ENCODE measurements around the gene DCAF4L1.

DCAF4L1 gene

GRCh38 chr4:41991916-41992767, 10.6 kb downstream of the DCAF4L1 start:
- no peak for DNase-seq

- DNase-seq: no peak
Measured at GRCh38 chr4:41992967-41993857, 11.7 kb downstream of the DCAF4L1 start.

DNA sequence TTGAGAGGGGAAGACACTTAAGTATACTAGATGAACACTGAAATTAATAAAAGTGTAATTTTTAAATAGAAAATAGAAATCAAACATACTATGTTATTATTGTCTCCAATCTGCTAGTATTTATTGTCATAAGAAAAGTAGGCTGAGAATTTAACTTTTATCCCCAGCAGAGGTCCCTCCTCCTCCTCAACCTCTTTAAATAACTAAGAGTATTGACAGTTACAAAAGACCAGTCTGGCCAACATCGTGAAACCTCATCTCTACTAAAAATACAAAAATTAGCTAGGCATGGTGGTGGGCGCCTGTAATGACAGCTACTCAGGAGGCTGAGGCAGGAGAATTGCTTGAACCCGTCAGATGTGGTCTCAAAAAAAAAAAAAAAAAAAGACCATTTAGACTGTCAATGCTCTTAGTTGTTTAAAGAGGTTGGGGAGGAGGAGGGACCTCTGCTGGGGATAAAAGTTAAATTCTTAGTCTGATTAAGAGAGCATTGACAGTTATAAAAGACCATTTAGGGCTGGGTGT, 13.0 kb downstream of the DCAF4L1 start:
- no peak for DNase-seq

DNA sequence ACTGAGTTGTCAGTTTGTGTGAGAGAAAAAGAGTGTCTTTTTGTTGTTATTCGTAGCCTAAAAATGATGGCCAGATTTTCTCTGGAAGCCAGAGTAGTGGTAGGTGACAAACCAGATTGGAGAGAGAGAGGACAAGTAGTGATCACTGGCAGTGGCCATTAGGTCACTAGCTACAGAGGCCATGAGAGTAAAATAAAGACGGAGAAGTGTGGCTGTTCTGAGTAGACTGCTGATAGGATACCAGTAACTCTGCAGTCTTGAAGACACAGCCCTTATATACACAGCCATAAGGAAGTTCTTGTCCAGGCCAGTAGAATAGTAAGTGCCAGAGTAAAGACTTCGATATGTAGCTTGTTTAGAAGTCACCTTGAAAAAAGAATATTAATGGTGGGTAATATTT, 16.5 kb downstream of the DCAF4L1 start:
- DNase-seq: no peak

DNA sequence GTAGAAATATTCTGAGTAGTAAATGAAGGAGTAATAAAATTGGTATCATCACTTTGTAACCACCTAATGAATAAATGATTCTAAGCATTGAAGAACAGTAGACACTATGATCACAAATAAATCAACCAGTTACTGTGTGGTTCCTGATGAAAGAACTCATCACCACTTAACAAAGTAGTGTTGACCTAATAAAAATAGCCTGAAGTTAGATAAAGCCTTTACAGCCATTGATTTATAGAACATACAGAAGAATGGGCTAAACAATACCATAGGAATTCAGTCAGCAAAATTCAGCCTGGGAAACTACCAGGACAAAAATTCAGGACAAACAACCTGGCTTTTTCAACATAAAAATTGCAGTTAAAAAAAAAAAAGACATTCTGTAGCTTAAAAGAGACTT, 17.8 kb downstream of the DCAF4L1 start:
- DNase-seq: no peak

DNA sequence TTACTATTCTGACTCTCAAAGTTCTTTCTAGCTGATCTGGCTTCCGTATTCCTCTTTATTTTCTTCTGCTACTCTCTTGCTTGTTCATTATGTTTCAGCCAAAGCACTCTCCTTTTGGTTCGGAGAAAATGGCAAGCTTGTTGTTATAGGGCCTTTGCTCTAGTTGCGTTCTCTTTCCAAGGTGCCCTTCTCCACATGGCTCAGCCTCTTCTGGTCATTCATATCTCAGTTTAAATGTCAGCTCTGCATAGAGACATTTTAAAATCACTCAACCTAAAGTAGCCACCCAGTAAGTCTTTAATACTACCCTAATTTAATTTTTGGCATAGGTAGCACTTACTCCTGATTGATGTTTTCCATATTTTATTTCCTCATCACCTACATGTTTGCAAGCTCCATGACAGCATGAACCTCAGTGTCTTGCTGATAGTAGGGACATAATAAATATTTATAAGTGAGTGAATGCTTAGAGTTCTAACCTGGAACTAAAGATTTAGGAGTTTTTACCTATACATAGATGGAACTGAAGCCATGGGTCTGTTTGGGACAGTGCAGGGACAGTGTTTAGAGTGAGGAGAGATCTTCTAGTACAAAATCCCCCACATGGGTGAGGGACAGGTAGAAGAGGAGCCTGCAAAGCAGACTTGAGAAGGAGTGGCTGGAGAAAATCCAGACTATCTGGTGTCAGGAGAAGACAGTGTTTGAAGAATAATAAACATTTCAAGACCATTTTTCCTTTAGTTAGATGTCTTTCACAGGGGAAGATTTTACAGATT, 26.6 kb downstream of the DCAF4L1 start:
- DNase-seq: no peak

DNA sequence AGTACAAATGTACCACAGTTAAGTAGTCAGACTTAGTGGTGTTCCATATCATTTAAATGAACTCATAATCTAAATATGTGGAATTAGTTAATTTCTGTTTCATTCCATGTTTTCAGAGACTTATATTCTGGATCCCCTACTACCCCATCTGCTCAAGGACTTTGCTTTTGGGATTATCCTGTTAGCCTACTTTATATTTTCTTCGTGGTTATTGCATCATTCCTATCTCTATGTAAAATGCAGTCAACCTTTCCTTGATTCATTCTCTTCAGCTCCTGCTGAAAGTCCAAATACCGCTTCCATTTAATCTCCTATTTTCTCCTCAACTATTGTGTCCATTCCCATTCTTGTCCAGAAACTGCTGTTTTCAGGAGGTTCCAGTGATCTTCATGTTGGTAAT, 33.9 kb downstream of the DCAF4L1 start:
- no peak for DNase-seq

- no peak for DNase-seq
Measured at GRCh38 chr4:42018451-42018850, 36.9 kb downstream of the DCAF4L1 start.
